Upper lobe of left lung (tissue), 6 donors: ENCODE results near the gene MDP1. TPM values are rescaled to one million over a fixed set of nuclear protein-coding genes. Genes with fewer than 3 reads are reported as not detected.

ENCODE experiments used
- ATAC-seq, 2 donors: fragments of 200-7000 bp; cut with Tn5 transposase; one replicate each; pipeline ENCODE4 v1.9.1; 2022; ENCODE audit warnings: mild to moderate bottlenecking in 2 of 2, moderate library complexity in 2 of 2; ENCODE audit not compliant: low FRiP score in 2 of 2
- DNase-seq, 2 donors: peaks; one replicate each; pipeline ENCODE4 v3.0.0-alpha.2; 2019 to 2020
- H3K27ac ChIP-seq, 4 donors: fragments of 200-600 bp; sonication (generic); one replicate each; pipeline ENCODE4 v1.5.1; 2016 to 2019
- H3K27me3 ChIP-seq, 4 donors: fragments of 200-600 bp; sonication (generic); one replicate each; pipeline ENCODE4 v1.5.1; 2017 to 2019
- H3K36me3 ChIP-seq, 4 donors: fragments of 200-600 bp; sonication (generic); one replicate each; pipeline ENCODE4 v1.5.1; 2016 to 2019
- H3K4me1 ChIP-seq, 4 donors: fragments of 200-600 bp; sonication (generic); one replicate each; pipeline ENCODE4 v1.5.1; 2018 to 2019
- H3K4me3 ChIP-seq, 4 donors: fragments of 200-600 bp; sonication (generic); one replicate each; pipeline ENCODE4 v1.5.1; 2017 to 2019; ENCODE audit warnings: mild to moderate bottlenecking in 2 of 4, moderate library complexity in 1 of 4
- H3K9me3 ChIP-seq, 4 donors: fragments of 200-600 bp; sonication (generic); one replicate each; pipeline ENCODE4 v1.5.1; 2018 to 2019
- EP300 ChIP-seq, 4 donors: sonication (generic); formaldehyde crosslinking; IDR thresholded peaks; one replicate each; pipeline ENCODE4 v1.5.1; 2017; ENCODE audit warnings: antibody characterized with exemption in 4 of 4, control low read depth in 2 of 4
- POLR2A ChIP-seq, 4 donors: fragments of 450-650 bp; IDR thresholded peaks; one replicate each; pipeline ENCODE4 v1.5.1; 2016 to 2017; ENCODE audit warnings: antibody characterized with exemption in 4 of 4, mild to moderate bottlenecking in 2 of 4
- POLR2AphosphoS5 ChIP-seq, 2 donors: sonication (generic); formaldehyde crosslinking; IDR thresholded peaks; one replicate each; pipeline ENCODE4 v1.5.1; 2017; ENCODE audit warnings: antibody characterized with exemption in 2 of 2
- WGBS, 2 donors: methylation state at CpG; one replicate each; pipeline ENCODE4 v1.1.5; 2017 to 2018; 5-methylcytosine and 5-hydroxymethylcytosine counted together
- total RNA-seq, 6 donors: library from RNA; depleted of rRNA in 4 of 6; stranded (reverse); fragments of >200 nt in 4 of 6; gene quantifications; one replicate each; pipeline versions ENCODE4 v1.1.0 to v1.2.1, GENCODE V29; 2016 to 2021
- TF ChIP-seq, protein P1 (sequence below), 6 experiments: fragments of 450-650 bp in 4 of 6; fragments of 200-600 bp in 2 of 6; sonication (generic) in 2 of 6; IDR thresholded peaks; one replicate each; pipeline ENCODE4 v1.5.1; 2016 to 2019; ENCODE audit warnings: antibody characterized with exemption in 6 of 6
- donor health status: DM: no; HTN: no; CAD: no; lungs with moderate emphysema.
- donor health status: DM: no; HTN: yes; CAD: no; lungs with severe emphysema.

MDP1 gene
- total RNA-seq, 6 donors from 2014 or later: 8.1 to 21.1 (median 12.7) TPM

DNA sequence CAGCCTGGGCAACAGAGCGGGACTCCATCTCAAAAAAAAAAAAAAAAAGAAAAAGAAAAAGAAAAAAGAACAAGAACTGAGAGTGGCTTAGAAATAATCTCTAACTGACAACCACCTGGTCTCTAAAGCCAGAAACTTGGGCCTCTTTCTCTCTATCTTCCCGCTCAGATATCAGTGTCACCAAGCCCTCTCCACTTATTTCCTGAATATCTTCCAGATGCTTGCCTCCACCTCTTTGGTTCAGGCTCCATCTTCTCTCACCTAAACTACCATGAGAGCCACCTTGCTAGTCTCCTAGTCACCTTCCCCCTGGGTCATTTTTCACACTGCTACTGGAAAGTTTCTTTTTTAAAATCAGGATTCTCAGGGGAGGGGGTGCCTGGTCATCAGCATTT lies 18.8 kb downstream of the MDP1 start:
- no peak overlapping the region for H3K4me3 ChIP-seq
- no peak overlapping the region for H3K27ac ChIP-seq
- DNase-seq (no peak), ATAC-seq (no peak)
- peaks cover 26 to 41% (median 30%) of the 10 kb centered on the region in 4 donors for H3K4me1 ChIP-seq
- no peak for TF ChIP-seq POLR2A (IDR thresholded peaks at IDR 0.05)
- TF ChIP-seq POLR2AphosphoS5 (IDR thresholded peaks at IDR 0.05): no peak
- no peak for TF ChIP-seq EP300 (IDR thresholded peaks at IDR 0.05)
- H3K36me3 ChIP-seq: peaks cover 0 to 31% (median 11%) of the 10 kb centered on the region in 4 donors
- no peaks in the 10 kb centered on the region for H3K27me3 ChIP-seq
- 100% methylated on average over 2 of the region's 2 CpGs for WGBS, 2 donors
- H3K9me3 ChIP-seq: no peaks in the 10 kb centered on the region

DNA sequence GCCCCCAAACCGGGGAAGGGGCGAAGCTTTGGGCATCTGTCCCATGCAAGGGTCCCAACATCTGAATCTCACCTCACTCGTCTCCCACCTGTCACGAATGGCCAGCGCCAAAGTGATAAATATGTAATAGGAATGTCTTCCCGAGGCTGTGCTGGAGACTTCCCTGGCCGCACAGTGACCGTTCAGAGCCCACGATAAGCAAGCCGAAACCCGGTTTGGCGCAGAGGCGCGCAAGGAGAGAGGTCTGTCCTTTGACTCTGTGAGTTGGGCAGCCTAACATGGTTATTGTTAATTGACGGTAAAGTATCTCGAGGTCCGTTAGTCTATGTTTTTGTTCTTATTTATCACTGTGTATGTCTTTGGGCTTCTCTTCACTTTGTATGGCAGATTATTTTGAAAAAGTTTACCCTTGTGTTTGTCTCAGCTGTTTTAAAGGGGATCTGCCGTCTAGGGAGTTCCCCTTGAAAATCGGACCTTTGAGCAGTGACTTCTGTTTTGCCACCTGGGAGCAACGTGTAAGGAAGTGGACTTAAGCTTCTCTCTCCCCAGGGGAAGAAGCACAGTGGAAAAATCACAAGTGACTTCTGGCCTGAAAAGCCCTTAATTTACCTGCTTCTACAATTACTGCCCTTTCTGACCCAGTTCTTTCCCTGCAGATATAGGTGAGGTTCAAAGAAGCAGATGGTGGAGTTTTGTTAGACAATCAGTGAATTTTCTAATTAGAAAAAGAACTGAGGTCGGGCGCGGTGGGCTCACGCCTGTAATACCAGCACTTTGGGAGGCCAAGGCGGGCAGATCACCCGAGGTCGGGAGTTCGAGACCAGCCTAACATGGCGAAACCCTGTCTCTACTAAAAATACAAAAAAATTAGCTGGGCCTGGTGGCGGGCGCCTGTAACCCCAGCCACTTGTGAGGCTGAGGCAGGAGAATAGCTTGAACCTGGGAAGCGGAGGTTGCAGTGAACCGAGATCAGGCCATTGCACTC lies 19.5 kb downstream of the MDP1 start:
- Histone ChIP-seq H3K36me3 (peaks cover 0 to 31% (median 11%) of the 10 kb centered on the region in 4 donors), H3K4me1 (peaks cover 26 to 41% (median 30%) of the 10 kb centered on the region in 4 donors), H3K27me3 (no peaks in the 10 kb centered on the region), H3K27ac (peak overlapping the region; percentile 97 to 100 (median 99)), H3K4me3 (peak overlapping the region; percentile 65 to 87 (median 79)), H3K9me3 (no peaks in the 10 kb centered on the region)
- DNase-seq (no peak), ATAC-seq (peak; percentile 39 to 53)
- WGBS, 2 donors: 37 to 39% methylated on average over 28 to 30 of the region's 33 CpGs
- no peak for TF ChIP-seq EP300 (IDR thresholded peaks at IDR 0.05)
- no peak for TF ChIP-seq POLR2AphosphoS5 (IDR thresholded peaks at IDR 0.05)
- no peak for TF ChIP-seq POLR2A (IDR thresholded peaks at IDR 0.05)
- TF ChIP-seq, protein P1, sequence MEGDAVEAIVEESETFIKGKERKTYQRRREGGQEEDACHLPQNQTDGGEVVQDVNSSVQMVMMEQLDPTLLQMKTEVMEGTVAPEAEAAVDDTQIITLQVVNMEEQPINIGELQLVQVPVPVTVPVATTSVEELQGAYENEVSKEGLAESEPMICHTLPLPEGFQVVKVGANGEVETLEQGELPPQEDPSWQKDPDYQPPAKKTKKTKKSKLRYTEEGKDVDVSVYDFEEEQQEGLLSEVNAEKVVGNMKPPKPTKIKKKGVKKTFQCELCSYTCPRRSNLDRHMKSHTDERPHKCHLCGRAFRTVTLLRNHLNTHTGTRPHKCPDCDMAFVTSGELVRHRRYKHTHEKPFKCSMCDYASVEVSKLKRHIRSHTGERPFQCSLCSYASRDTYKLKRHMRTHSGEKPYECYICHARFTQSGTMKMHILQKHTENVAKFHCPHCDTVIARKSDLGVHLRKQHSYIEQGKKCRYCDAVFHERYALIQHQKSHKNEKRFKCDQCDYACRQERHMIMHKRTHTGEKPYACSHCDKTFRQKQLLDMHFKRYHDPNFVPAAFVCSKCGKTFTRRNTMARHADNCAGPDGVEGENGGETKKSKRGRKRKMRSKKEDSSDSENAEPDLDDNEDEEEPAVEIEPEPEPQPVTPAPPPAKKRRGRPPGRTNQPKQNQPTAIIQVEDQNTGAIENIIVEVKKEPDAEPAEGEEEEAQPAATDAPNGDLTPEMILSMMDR (IDR thresholded peaks at IDR 0.05): no peak

DNA sequence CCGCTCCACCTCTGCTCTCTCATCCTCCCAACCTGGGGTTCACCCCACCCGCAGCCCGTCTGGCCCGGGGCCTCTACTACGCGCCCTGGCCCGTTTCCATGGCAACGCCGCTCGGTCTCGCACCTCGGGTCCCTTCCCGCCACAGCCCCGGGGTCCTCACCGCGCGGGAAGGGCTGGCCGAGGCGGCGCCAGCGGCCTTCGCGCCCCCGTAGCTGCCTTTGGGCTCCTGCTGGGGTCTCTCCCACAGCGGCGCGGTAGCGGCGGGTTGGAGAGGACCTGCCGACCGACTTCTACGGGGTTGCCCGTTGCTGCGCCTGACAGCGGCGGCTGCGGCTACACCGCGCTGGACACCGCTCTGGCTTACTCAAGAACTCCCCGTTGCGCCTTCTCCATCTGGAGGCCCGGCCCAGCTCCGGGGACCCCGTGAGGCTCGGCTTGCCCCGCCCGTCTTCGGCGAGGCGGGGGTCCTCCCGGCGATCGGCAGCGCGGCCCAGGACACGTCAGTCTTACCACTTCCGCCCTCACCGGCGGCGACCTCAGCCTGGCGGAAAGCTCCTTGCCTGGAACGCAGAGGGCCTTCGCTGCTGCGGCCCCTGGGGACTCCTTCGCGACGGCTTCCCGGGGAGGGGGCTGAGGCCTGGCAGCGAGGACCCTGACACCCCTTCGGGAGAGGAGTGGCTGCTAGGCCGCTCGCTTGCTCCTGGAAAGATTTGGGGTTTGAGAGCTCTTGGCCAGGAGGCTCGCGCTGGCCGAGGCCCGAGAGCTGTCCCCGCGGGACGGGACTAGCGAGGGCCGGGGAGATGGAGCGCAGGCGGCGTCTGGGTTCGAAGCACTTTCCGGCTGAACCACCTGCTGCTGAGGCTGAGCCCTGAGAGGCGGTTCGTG lies 20.4 kb downstream of the MDP1 start, which contains the start of gene TM9SF1:
TM9SF1 (minus strand) TSS at position 256 of the 885 bp plus-strand sequence. CDS start 422 bp downstream, outside the sequence.
- H3K4me3 ChIP-seq: peak within 1 kb of the TSS; percentile 65 to 87 (median 79)
- peak; percentile 91 to 98 for DNase-seq
- 0 to 1% methylated on average over 21 to 52 of the region's 89 CpGs for WGBS, 2 donors
- H3K4me1 ChIP-seq: peaks cover 26 to 41% (median 30%) of the 10 kb centered on the region in 4 donors
- no peaks in the 10 kb centered on the region for H3K9me3 ChIP-seq
- peak; percentile 95 to 98 for ATAC-seq
- H3K36me3 ChIP-seq: peaks cover 0 to 32% (median 10%) of the 10 kb centered on the region in 4 donors
- TF ChIP-seq POLR2A (IDR thresholded peaks at IDR 0.05): peak; percentile 68 to 86 (median 72)
- no peak for TF ChIP-seq EP300 (IDR thresholded peaks at IDR 0.05)
- peak; percentile 95 to 97 for TF ChIP-seq POLR2AphosphoS5 (IDR thresholded peaks at IDR 0.05)
- TF ChIP-seq, protein P1 (IDR thresholded peaks at IDR 0.05): peak in 2 of 6 experiments; percentile 24 to 31
- H3K27me3 ChIP-seq: no peaks in the 10 kb centered on the region
- peak within 1 kb of the TSS; percentile 97 to 100 (median 99) for H3K27ac ChIP-seq

DNA sequence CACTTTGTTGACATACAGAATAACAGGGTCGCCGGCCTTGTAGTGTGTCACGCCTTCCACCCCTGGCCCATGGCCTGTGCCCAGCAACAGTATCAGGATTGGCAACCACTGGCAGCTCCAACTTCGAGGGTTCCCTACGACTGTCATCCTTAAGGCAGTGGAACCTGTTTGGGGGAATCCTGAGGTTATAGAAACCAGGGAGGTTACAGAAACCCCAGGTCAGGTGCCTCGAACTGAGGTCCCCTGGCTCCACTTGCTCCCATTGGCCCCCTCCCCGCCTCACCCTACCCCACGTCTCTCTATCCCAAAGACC lies 21.0 kb downstream of the MDP1 start:
- no peaks in the 10 kb centered on the region for H3K27me3 ChIP-seq
- TF ChIP-seq POLR2A (IDR thresholded peaks at IDR 0.05): no peak
- TF ChIP-seq, protein P1 (IDR thresholded peaks at IDR 0.05): no peak
- no peak for TF ChIP-seq POLR2AphosphoS5 (IDR thresholded peaks at IDR 0.05)
- TF ChIP-seq EP300 (IDR thresholded peaks at IDR 0.05): no peak
- peak overlapping the region; percentile 65 to 87 (median 79) for H3K4me3 ChIP-seq
- peaks cover 0 to 34% (median 10%) of the 10 kb centered on the region in 4 donors for H3K36me3 ChIP-seq
- DNase-seq (no peak), ATAC-seq (no peak)
- H3K27ac ChIP-seq: peak overlapping the region; percentile 97 to 100 (median 99)
- no peaks in the 10 kb centered on the region for H3K9me3 ChIP-seq
- WGBS, 2 donors: 13 to 48% methylated on average over 3 to 8 of the region's 8 CpGs
- H3K4me1 ChIP-seq: peaks cover 26 to 41% (median 30%) of the 10 kb centered on the region in 4 donors
